Testis (tissue), 2 donors: ENCODE measurements around the gene KRTAP16-1.

ENCODE experiments used
- CTCF ChIP-seq, 3 experiments: fragments of 450-650 bp in 2 of 3; fragments of 200-600 bp in 1 of 3; sonication (generic) in 1 of 3; IDR thresholded peaks; one replicate each; pipeline ENCODE4 v1.5.1; 2016 to 2019; ENCODE audit warnings: antibody characterized with exemption in 3 of 3, mild to moderate bottlenecking in 2 of 3, moderate library complexity in 1 of 3
- POLR2A ChIP-seq: fragments of 450-650 bp; IDR thresholded peaks from one replicate; pipeline ENCODE4 v1.6.1; 2017; ENCODE audit warnings: antibody characterized with exemption, mild to moderate bottlenecking, moderate library complexity

- no peak for TF ChIP-seq POLR2A
- no peak for TF ChIP-seq CTCF (IDR thresholded peaks at IDR 0.05)
These were observed 24.0 kb upstream of the KRTAP16-1 start for GRCh38 chr17:41333098-41333497.
